GM12878 (cell line): ENCODE results near the gene AHCY. TPM values are rescaled to one million over a fixed set of nuclear protein-coding genes. Genes with fewer than 3 reads are reported as not detected.

ENCODE experiments used
- ATAC-seq: fragments of 200-7000 bp; cut with Tn5 transposase; 3 replicates; pipeline ENCODE4 v1.9.1; 2020; ENCODE audit warnings: mild to moderate bottlenecking, moderate library complexity
- BruUV-seq: library from RNA; stranded (reverse); fragments of 400-500 nt; replicated peaks from 2 replicates; lab custom pipeline; 2021; lab: Mats Ljungman, UMichigan
- CTCF ChIA-PET: fragments of 300-600 bp; sonication (Branson Sonifier 250); formaldehyde crosslinking; extraction: SDS; loops from one replicate; lab custom pipeline; 2021; ENCODE audit warnings: inconsistent platforms; lab: Yijun Ruan, JAX
- POLR2A ChIA-PET: fragments of 350-600 bp; formaldehyde crosslinking; extraction: SDS; loops from one replicate; lab custom pipeline; 2021; ENCODE audit warnings: inconsistent platforms; lab: Charles Lee
- RAD21 ChIA-PET: fragments of 300-600 bp; sonication (Branson Sonifier 250); formaldehyde crosslinking; loops from one replicate; lab custom pipeline; 2023; ENCODE audit warnings: antibody characterized with exemption; ENCODE audit not compliant: unreplicated experiment; lab: Charles Lee
- SMC1A ChIA-PET: fragments of 300-600 bp; sonication (Branson Sonifier 250); formaldehyde crosslinking; loops from one replicate; lab custom pipeline; 2023; ENCODE audit not compliant: unreplicated experiment, uncharacterized antibody; lab: Charles Lee
- DNase-seq: peaks from one replicate; pipeline ENCODE4 v3.0.0-alpha.2; 2011; ENCODE audit warnings: low read depth, low spot score
- FAIRE-seq: peaks from 3 replicates; lab custom pipeline; 2011; peaks lifted over from hg19 to GRCh38; lab: Jason Lieb, UNC
- H2AFZ ChIP-seq: 2 replicates; pipeline ENCODE4 v1.6.0; 2011; ENCODE audit warnings: low read depth, low read length, control low read depth; ENCODE audit not compliant: control insufficient read depth
- H3K27ac ChIP-seq: 2 replicates; pipeline ENCODE4 v1.5.1; 2011; ENCODE audit warnings: control low read depth; ENCODE audit not compliant: control insufficient read depth, insufficient read depth
- H3K27me3 ChIP-seq, 2 experiments: replicated peaks in 1 of 2; 2 replicates each; pipeline versions ENCODE4 v1.6.0 to v1.6.1; 2011; ENCODE audit warnings: low read length in 1 of 2; ENCODE audit not compliant: control insufficient read depth in 2 of 2, insufficient read depth in 2 of 2
- H3K36me3 ChIP-seq, 2 experiments: 2 replicates each; pipeline ENCODE4 v1.5.1; 2011; ENCODE audit warnings: low read length in 1 of 2; ENCODE audit not compliant: control insufficient read depth in 2 of 2, insufficient read depth in 2 of 2
- H3K4me1 ChIP-seq: 2 replicates; pipeline ENCODE4 v1.6.1; 2011; ENCODE audit warnings: mild to moderate bottlenecking, low read length, moderate library complexity, mixed read lengths; ENCODE audit not compliant: control insufficient read depth, insufficient read depth
- H3K4me2 ChIP-seq: 2 replicates; pipeline ENCODE4 v1.6.0; 2011; ENCODE audit warnings: control low read depth; ENCODE audit not compliant: control insufficient read depth, insufficient read depth
- H3K4me3 ChIP-seq: fragments of 200-600 bp; sonication (generic); 2 replicates; pipeline ENCODE4 v1.5.1; 2016
- H3K79me2 ChIP-seq: 2 replicates; pipeline ENCODE4 v1.6.0; 2011; ENCODE audit warnings: low read length; ENCODE audit not compliant: control insufficient read depth, insufficient read depth
- H3K9ac ChIP-seq: 2 replicates; pipeline ENCODE4 v1.8.0; 2011; ENCODE audit warnings: low read length, control low read depth, mixed read lengths; ENCODE audit not compliant: control insufficient read depth, insufficient read depth
- H3K9me3 ChIP-seq: replicated peaks from 3 replicates; pipeline ENCODE4 v1.5.1; 2011; ENCODE audit warnings: mild to moderate bottlenecking, low read length; ENCODE audit not compliant: control insufficient read depth, insufficient read depth
- H4K20me1 ChIP-seq: 2 replicates; pipeline ENCODE4 v1.6.0; 2011; ENCODE audit not compliant: control insufficient read depth, insufficient read depth
- BACH1 ChIP-seq: fragments of 450-650 bp; IDR thresholded peaks from 2 replicates; pipeline ENCODE4 v1.6.1; 2017; ENCODE audit warnings: mild to moderate bottlenecking, borderline replicate concordance
- CBX3 ChIP-seq: fragments of 200-600 bp; sonication (generic); IDR thresholded peaks from 2 replicates; pipeline ENCODE4 v1.6.1; 2016; ENCODE audit warnings: low read depth, borderline replicate concordance
- CHD1 ChIP-seq: IDR thresholded peaks from 2 replicates; pipeline ENCODE4 v1.6.1; 2012; ENCODE audit warnings: low read depth, low read length, improper control_type of control experiment
- FOXM1 ChIP-seq: IDR thresholded peaks from 2 replicates; pipeline ENCODE4 v1.6.1; 2012; ENCODE audit warnings: low read depth, mild to moderate bottlenecking, inconsistent platforms, low read length, moderate library complexity
- HDAC6 ChIP-seq: fragments of 200-600 bp; sonication (generic); IDR thresholded peaks from one replicate; pipeline ENCODE4 v1.8.0; 2017; ENCODE audit warnings: antibody characterized with exemption; ENCODE audit not compliant: unreplicated experiment
- IRF4 ChIP-seq: IDR thresholded peaks from 2 replicates; pipeline ENCODE4 v1.6.1; 2011; ENCODE audit warnings: low read depth, low read length
- LARP7 ChIP-seq: fragments of 450-650 bp; IDR thresholded peaks from 2 replicates; pipeline ENCODE4 v1.6.1; 2017; ENCODE audit warnings: mild to moderate bottlenecking
- MXI1 ChIP-seq: fragments of 150-350 bp; IDR thresholded peaks from 2 replicates; pipeline ENCODE4 v1.6.1; 2011; ENCODE audit warnings: low read depth, mild to moderate bottlenecking, inconsistent platforms, low read length, improper control_type of control experiment
- PAX5 ChIP-seq: IDR thresholded peaks from 2 replicates; pipeline ENCODE4 v1.6.1; 2011; ENCODE audit warnings: low read depth, low read length, borderline replicate concordance
- PAX8 ChIP-seq: fragments of 450-650 bp; IDR thresholded peaks from 2 replicates; pipeline ENCODE4 v1.6.1; 2017; ENCODE audit warnings: mild to moderate bottlenecking, moderate library complexity
- SIX5 ChIP-seq: IDR thresholded peaks from 2 replicates; pipeline ENCODE4 v1.6.1; 2011; ENCODE audit warnings: mild to moderate bottlenecking, low read depth, low read length, moderate library complexity; ENCODE audit not compliant: severe bottlenecking
- SKIL ChIP-seq: fragments of 450-650 bp; IDR thresholded peaks from 2 replicates; pipeline ENCODE4 v1.6.1; 2017; ENCODE audit warnings: mild to moderate bottlenecking, low read depth, inconsistent platforms; ENCODE audit not compliant: poor library complexity, severe bottlenecking
- SMC3 ChIP-seq: IDR thresholded peaks from 2 replicates; pipeline ENCODE4 v1.6.1; 2011; ENCODE audit warnings: low read length, improper control_type of control experiment, borderline replicate concordance
- USF2 ChIP-seq: IDR thresholded peaks from 2 replicates; pipeline ENCODE4 v1.6.1; 2011; ENCODE audit warnings: low read depth, low read length, improper control_type of control experiment, borderline replicate concordance
- YY1 ChIP-seq: IDR thresholded peaks from 2 replicates; pipeline ENCODE4 v1.6.1; 2011; ENCODE audit warnings: low read depth, mild to moderate bottlenecking, low read length
- ZBTB33 ChIP-seq: fragments of 450-650 bp; IDR thresholded peaks from 2 replicates; pipeline ENCODE4 v1.6.1; 2017; ENCODE audit warnings: mild to moderate bottlenecking
- WGBS: methylation state at CpG from one replicate; pipeline ENCODE4 v1.1.6; 2016; ENCODE audit warnings: low lambda C conversion rate; ENCODE audit not compliant: insufficient replicate concordance, insufficient coverage; ENCODE audit errors: missing lambda C conversion rate; 5-methylcytosine and 5-hydroxymethylcytosine counted together
- in situ Hi-C: fragments of 300-500 bp; cut with MboI; formaldehyde crosslinking; loops from 9 replicates; pipeline ENCODE4 v1.14.3; 2018; ENCODE audit warnings: mixed read lengths
- intact Hi-C: fragments of 100-400 bp; cut with micrococcal nuclease; formaldehyde crosslinking; loops from one replicate; pipeline ENCODE4 v1.14.2; 2022; ENCODE audit not compliant: unreplicated experiment
- polyA plus RNA-seq, 11 experiments: library from polyadenylated mRNA; depleted of rRNA in 4 of 11; unstranded in 6 of 11; stranded (reverse) in 5 of 11; fragments of >200 nt; fragmentation: Nextera tagmentation in 4 of 11; fragmentation: Illumina TruSeq in 1 of 11; extraction: Ambion mirVana in 4 of 11; extraction: Trizol in 1 of 11; gene quantifications; 1 replicate in 1 of 11; 2 replicates in 10 of 11; pipeline versions ENCODE4 v1.2.1 to v1.2.3, GENCODE V29; 2011 to 2016; ENCODE audit warnings: inconsistent platforms in 2 of 11, missing spikeins in 2 of 11, low read depth in 1 of 11
- total RNA-seq, 4 experiments: library from RNA; depleted of rRNA in 3 of 4; stranded (reverse); fragments of >200 nt in 3 of 4; fragmentation: Illumina TruSeq in 1 of 4; extraction: Trizol in 1 of 4; gene quantifications; 2 replicates each; pipeline versions ENCODE4 v1.2.1 to v1.2.3, GENCODE V29; 2013 to 2021
- TF ChIP-seq, protein P1 (sequence below): fragments of 150-350 bp; IDR thresholded peaks from 2 replicates; pipeline ENCODE4 v1.6.1; 2014; ENCODE audit warnings: mild to moderate bottlenecking, low read depth, low read length

AHCY gene
- total and polyA plus RNA-seq, 10 of the 15 experiments (the other 5 are each of a cell fraction or from before 2014, with no cell fraction given): 84.9 to 223 (median 181) TPM

DNA sequence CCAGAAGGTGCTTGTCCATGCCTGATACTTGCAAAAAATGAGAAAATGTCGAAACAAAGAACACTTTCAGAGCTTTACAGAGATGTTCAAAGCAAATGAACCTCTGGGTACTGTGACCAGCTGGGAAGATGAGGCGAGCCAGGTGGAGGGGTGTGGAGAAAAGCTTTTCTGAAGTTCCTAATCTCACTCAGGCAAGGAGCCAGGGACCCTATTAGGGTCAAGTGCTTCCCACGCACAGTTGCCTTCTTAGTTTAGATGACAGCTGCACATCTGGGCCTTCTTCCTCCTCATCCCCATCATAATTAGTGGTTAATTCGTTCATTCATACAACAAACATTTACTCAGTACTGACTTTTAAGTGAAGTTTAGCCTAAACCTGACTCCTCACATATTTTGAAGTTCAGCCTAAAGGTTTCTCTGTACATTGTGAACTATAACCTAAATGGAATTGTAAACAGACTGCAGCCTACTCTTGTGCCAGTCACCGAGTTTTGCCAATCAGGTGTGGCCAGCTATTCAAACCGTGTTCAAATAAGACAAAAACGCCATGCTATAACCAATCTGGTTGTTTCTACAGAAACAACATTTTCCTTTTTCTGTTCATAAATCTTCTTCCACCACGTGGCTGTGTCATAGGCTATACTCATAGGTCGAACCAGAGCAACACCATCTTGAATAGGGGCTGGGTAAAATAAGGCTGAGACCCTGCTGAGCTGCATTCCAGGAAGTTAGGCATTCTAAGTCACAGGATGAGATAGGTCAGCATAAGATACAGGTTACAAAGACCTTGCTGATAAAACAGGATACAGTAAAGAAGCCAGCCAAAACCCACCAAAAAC is 19.3 kb upstream of the AHCY start:
- ChIA-PET RAD21 (interaction anchor here (0.8 kb wide), 2 partner anchors 10 to 14 kb away, joined by 3 to 4 read pairs; no protein-coding TSS in a partner anchor), POLR2A (no interaction called here), SMC1A (interaction anchor here (1.4 to 1.7 kb wide), 2 partner anchors 10 to 167 kb away, joined by 3 to 6 read pairs; no protein-coding TSS in a partner anchor), CTCF (interaction anchor here (0.8 to 1.9 kb wide), 4 partner anchors 10 to 447 kb away, joined by 3 to 5 read pairs (median 4); no protein-coding TSS in a partner anchor)
- no peaks in the 10 kb centered on the region for H3K79me2 ChIP-seq
- no peaks in the 10 kb centered on the region for H4K20me1 ChIP-seq
- H3K4me3 ChIP-seq: no peak overlapping the region
- no peak overlapping the region for H3K27ac ChIP-seq
- no peaks in the 10 kb centered on the region for H3K4me1 ChIP-seq
- no peak overlapping the region for H3K9ac ChIP-seq
- no peak for FAIRE-seq
- H3K36me3 ChIP-seq: no peaks in the 10 kb centered on the region
- no peak for DNase-seq
- in situ Hi-C loops (no loop called here), intact Hi-C loops (no loop called here)
- no peak overlapping the region for H3K4me2 ChIP-seq
- H2AFZ ChIP-seq: no peak overlapping the region
- no peaks in the 10 kb centered on the region; the same call in 2 of the 3 replicates for H3K9me3 ChIP-seq
- no peak for TF ChIP-seq LARP7
- no peak for TF ChIP-seq YY1
- TF ChIP-seq CHD1: no peak
- TF ChIP-seq HDAC6: no peak
- TF ChIP-seq SMC3: no peak
- no peak for TF ChIP-seq PAX5
- no peak for TF ChIP-seq USF2
- TF ChIP-seq MXI1: no peak
- no peak for TF ChIP-seq SIX5
- TF ChIP-seq, protein P1, sequence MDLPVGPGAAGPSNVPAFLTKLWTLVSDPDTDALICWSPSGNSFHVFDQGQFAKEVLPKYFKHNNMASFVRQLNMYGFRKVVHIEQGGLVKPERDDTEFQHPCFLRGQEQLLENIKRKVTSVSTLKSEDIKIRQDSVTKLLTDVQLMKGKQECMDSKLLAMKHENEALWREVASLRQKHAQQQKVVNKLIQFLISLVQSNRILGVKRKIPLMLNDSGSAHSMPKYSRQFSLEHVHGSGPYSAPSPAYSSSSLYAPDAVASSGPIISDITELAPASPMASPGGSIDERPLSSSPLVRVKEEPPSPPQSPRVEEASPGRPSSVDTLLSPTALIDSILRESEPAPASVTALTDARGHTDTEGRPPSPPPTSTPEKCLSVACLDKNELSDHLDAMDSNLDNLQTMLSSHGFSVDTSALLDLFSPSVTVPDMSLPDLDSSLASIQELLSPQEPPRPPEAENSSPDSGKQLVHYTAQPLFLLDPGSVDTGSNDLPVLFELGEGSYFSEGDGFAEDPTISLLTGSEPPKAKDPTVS: no peak
- no peak for TF ChIP-seq BACH1
- no peak for TF ChIP-seq ZBTB33
- TF ChIP-seq PAX8: no peak
- no peak for TF ChIP-seq FOXM1
- TF ChIP-seq IRF4: no peak
- TF ChIP-seq CBX3: no peak
- TF ChIP-seq SKIL: no peak
- no TSS peak for BruUV-seq
- no peak for ATAC-seq
- WGBS: 37% methylated on average over 9 of the region's 9 CpGs
- H3K27me3 ChIP-seq: no peaks in the 10 kb centered on the region; a peak in 1 of 4 replicates
